Esophagus muscularis mucosa (tissue), 4 donors: ENCODE data around the gene SEC14L1.

ENCODE experiments used
- CTCF ChIP-seq, 3 experiments: fragments of 200-600 bp in 2 of 3; fragments of 450-650 bp in 1 of 3; sonication (generic) in 2 of 3; IDR thresholded peaks; one replicate each; pipeline ENCODE4 v1.5.1; 2017 to 2019; ENCODE audit warnings: antibody characterized with exemption in 3 of 3, mild to moderate bottlenecking in 2 of 3, moderate library complexity in 1 of 3
- EP300 ChIP-seq: sonication (generic); formaldehyde crosslinking; IDR thresholded peaks from one replicate; pipeline ENCODE4 v1.6.1; 2017; ENCODE audit warnings: antibody characterized with exemption
- POLR2A ChIP-seq: fragments of 450-650 bp; IDR thresholded peaks from one replicate; pipeline ENCODE4 v1.6.1; 2017; ENCODE audit warnings: antibody characterized with exemption, moderate library complexity, mild to moderate bottlenecking, low read depth
- POLR2AphosphoS5 ChIP-seq, 2 donors: sonication (generic); formaldehyde crosslinking; IDR thresholded peaks; one replicate each; pipeline ENCODE4 v1.6.1; 2017; ENCODE audit warnings: antibody characterized with exemption in 2 of 2

GRCh38 chr17:77125432-77125901, 15.3 kb upstream of the SEC14L1 start:
- TF ChIP-seq CTCF (IDR thresholded peaks at IDR 0.05) (no peak), POLR2A (no peak), POLR2AphosphoS5 (IDR thresholded peaks at IDR 0.05) (peak; percentile 32 to 35), EP300 (no peak)
